SK-N-SH (cell line): ENCODE data around the gene PIK3R3.
"Not testable (repeated sequence)": the region's sequence is repeated elsewhere in the genome, so short reads cannot be mapped to it uniquely, and the experiment has no call there.

Experiments
- POLR2AphosphoS5 ChIP-seq: IDR thresholded peaks from 2 replicates; pipeline ENCODE4 v1.6.1; 2012; ENCODE audit warnings: low read depth, low read length
- RCOR1 ChIP-seq: fragments of 150-350 bp; IDR thresholded peaks from 2 replicates; pipeline ENCODE4 v1.6.1; 2017; ENCODE audit warnings: antibody characterized with exemption, low read length
- TF ChIP-seq, protein P1 (sequence below): fragments of 200-600 bp; sonication (generic); IDR thresholded peaks from 2 replicates; pipeline ENCODE4 v1.6.1; 2017; ENCODE audit warnings: antibody characterized with exemption, mild to moderate bottlenecking, moderate library complexity

DNA sequence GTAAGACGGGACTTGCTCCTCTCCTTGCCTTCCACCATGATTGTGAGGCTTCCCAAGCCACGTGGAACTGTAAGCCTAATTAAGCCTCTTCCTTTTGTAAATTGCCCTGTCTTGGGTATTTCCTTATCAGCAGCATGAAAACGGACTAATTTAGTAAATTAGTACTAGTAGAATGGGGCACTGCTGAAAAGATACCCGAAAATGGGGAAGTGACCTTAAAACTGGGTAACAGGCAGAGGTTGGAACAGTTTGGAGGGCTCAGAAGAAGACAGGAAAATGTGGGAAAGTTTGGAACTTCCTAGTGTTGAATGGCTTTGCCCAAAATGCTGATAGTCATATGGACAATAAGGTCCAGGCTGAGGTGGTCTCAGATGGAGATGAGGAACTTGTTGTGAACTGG, 75.2 kb downstream of the PIK3R3 start:
- not testable (repeated sequence) for TF ChIP-seq POLR2AphosphoS5, RCOR1
- TF ChIP-seq, protein P1, sequence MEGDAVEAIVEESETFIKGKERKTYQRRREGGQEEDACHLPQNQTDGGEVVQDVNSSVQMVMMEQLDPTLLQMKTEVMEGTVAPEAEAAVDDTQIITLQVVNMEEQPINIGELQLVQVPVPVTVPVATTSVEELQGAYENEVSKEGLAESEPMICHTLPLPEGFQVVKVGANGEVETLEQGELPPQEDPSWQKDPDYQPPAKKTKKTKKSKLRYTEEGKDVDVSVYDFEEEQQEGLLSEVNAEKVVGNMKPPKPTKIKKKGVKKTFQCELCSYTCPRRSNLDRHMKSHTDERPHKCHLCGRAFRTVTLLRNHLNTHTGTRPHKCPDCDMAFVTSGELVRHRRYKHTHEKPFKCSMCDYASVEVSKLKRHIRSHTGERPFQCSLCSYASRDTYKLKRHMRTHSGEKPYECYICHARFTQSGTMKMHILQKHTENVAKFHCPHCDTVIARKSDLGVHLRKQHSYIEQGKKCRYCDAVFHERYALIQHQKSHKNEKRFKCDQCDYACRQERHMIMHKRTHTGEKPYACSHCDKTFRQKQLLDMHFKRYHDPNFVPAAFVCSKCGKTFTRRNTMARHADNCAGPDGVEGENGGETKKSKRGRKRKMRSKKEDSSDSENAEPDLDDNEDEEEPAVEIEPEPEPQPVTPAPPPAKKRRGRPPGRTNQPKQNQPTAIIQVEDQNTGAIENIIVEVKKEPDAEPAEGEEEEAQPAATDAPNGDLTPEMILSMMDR, result not testable (repeated sequence)
